CD4-positive, alpha-beta T cell treated with Interleukin-6 at 100 ng/mL for 8 hours (primary cell): ENCODE measurements around the gene STK11IP.

ENCODE experiments used
- DNase-seq: peaks from one replicate; pipeline ENCODE4 v3.0.0-alpha.2; 2020; ENCODE audit warnings: mixed read lengths, low spot score

STK11IP gene

DNA sequence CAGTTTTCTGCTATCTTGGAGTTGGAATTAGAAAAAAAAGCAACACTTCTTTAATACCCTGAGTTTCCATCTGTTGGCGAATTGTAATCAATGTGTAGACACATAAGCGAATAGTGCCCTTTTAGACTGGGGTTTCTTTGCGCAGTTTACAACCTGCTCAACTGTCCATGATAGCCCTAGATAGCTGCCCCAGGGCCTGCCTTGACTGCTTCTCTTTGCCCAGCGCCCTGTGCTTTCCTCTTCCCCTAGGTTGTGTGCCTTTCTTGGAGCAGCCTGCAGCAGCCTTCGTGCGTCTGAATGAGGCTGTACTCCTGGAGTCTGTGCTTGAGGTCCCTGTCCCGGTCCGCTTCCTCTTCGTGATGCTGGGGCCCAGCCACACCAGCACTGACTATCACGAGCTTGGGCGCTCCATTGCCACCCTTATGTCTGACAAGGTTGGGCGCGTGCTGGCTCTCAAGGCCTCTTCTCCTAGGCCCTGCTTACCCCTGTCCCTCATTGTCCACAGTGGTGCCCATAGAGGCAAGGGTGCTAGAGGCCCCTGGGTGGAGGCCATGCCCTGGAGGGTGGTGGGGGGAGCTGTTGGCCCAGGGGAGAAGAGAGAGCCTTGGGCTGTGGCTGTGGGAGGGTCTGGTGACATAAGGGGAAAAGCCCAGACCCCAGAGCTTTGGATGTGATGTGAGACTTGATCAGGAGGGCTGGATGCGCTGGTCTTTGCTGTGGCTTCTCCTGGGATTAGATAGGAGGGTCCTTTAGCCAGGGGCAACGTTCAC is 36.7 kb downstream of the STK11IP start:
- DNase-seq: no peak

DNA sequence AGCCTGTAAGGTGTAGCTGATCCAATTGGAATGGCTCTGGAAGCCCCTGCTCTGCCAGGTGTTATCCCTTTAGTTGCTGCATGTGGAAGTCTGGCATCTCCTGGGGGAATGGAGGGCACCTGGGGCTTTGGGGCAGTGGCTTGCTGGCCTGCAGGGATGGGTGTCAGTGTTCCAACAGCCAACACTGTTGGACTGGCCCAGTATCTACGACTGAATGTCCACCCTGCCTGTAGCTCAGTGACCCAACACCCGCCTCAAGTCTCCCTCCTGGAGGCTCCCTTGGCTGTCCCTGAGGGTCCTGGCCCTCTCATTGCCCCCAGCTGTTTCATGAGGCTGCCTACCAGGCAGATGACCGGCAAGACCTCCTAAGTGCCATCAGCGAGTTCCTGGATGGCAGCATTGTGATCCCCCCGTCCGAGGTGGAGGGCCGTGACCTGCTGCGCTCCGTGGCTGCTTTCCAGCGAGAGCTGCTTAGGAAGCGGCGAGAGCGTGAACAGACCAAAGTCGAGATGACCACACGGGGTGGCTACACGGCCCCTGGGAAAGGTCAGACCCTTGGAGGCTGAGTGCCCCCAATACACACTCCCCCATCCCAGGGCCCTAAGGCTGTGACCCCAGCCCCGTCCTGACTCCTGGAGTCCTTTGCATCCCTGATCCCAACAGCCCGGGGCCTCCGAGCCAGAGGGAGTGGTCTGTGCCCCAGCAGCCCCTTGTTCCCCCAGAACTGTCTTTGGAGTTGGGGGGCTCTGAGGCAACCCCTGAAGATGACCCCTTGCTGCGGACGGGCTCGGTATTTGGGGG is 37.5 kb downstream of the STK11IP start:
- no peak for DNase-seq

DNA sequence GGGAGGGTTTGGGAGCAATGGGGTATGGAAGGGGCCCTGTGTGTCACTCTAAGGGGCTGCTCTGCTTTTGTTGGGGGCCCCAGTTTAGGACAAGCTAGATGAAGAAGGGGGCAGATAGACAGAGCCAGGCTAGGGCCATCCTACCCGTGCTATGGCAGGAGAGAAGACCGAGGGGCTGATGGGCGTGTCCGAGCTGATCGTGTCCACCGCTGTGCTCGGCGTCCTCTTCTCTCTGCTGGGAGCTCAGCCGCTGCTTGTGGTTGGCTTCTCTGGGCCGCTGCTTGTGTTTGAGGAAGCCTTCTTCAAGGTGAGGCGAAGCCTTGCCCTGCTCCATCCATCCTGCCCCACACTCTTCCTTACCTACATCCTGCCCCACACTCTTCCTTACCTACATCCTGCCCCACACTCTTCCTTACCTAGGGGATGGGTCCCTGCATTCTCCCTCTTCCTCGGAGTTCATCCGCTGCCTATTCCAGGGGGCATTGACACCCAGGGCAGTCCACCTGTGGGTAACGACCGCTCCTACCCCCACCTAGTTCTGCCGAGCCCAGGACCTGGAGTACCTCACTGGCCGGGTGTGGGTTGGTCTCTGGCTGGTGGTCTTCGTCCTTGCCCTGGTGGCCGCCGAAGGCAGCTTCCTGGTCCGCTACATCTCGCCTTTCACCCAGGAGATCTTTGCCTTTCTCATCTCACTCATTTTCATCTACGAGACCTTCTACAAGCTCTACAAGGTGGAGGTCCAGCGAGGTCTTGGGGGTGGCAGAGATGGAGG is 38.7 kb downstream of the STK11IP start:
- no peak for DNase-seq

DNA sequence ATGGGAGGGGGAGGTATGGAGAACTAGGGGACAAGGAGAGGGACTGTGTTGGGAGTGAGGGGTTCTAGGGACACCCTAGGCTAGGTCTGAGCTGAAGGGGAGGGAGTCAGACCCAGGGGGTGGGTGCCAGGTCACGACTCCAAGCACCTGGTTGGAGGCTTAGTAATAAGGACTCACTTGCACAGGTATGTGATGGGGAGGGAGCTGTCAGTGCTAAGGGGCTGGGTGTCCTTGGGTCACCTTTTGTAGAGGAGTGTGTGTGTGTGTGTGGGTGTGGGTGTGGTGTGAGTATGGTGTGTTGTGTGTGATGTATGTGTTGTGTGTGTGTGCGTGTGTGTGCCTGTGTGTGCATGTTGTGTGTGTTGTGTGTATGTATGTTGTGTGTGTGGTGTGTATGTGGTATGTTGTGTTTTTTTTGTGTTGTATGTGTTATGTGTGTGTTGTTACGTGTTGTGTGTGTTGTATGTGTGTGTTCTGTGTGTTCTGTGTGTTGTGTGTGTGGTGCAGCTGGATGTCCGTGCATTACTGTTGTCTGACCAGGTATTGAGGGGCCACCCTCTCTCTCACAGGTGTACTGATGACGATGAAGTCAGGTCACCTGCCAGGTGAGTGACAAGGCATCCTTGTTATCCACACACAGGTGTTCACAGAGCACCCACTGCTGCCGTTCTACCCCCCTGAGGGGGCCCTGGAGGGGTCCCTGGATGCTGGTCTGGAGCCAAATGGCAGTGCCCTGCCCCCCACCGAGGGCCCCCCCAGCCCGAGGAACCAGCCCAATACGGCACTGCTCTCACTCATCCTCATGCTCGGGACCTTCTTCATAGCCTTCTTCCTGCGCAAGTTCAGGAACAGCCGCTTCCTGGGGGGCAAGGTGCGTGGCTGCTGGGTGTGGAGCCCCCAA is 39.5 kb downstream of the STK11IP start:
- DNase-seq: no peak

DNA sequence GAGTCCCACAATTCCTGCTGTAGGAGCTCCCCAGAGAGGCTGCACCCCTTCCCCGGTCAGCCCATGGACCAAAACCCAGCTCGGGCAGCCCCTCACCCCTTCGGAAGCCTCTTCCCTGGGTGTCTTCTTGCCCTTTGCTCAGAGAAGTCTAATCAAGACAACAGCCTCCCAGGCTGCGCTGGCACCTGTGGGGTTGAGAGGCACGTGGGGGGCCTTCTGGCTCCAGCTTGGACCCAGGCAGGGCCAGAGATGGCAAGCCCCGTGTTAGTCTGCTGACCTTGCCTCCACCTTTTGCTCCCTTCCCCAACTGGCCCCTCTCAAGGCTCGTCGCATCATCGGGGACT is 40.2 kb downstream of the STK11IP start:
- DNase-seq: no peak

DNA sequence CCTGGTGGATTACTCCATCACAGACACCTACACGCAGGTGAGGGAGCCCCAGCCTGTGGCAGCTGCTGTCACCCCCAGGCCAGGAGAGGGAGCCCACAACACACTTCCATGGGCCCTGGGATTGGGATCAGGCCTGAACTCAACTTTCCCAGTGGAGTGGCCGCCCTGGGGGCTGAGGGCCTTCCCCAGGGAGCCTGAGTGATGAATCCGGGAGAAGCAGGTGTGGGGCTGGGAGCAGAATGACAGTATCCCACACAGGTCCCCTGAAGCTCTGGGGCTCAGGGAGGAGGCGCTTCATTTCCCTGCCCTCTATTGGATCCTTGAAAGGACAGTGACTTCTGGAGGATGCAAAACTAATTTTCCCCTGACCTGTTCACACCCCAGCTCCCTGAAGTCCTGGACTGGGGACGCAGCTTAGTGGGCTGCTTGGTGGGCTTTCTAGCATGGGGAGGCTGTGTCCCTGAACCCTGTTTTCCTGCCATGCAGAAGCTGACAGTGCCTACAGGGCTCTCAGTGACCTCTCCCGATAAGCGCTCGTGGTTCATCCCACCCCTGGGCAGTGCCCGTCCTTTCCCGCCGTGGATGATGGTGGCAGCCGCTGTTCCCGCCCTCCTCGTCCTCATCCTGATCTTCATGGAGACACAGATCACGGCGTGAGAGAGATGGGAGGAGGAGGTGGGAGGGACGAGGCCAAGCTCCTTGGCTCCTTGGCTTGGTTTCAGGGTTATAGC is 40.7 kb downstream of the STK11IP start:
- no peak for DNase-seq

DNA sequence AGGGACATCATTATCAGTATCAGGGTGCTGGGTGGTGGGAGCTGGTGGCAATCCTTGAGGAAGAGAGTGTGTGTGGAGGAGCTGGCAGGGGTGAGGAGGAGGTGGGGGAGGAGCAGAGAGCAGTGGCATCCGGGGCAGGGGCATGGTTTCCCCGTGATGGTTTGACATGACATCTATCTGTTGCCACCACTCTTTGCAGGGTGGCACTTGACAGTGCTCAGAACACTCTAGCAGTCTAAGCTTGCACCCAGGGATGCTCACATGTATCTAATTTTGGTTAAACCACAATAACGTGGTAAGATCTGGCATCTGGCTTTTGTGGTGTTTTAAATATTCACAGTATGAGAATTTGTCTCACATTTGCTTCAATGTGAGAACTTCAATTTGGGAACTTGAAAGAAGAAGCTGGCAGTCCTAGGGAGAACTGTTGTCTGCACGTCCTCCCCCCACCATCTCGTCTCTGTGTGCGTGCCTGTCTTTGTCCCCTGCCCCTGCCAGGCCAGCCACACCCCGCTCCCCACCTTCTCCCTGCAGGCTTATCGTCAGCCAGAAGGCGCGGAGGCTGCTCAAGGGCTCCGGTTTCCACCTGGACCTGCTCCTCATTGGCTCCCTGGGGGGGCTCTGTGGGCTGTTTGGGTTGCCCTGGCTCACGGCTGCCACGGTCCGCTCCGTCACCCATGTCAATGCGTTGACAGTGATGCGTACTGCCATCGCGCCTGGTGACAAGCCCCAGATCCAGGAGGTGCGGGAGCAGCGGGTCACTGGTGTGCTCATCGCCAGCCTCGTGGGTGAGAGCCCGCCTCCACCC is 41.5 kb downstream of the STK11IP start:
- DNase-seq: no peak

DNA sequence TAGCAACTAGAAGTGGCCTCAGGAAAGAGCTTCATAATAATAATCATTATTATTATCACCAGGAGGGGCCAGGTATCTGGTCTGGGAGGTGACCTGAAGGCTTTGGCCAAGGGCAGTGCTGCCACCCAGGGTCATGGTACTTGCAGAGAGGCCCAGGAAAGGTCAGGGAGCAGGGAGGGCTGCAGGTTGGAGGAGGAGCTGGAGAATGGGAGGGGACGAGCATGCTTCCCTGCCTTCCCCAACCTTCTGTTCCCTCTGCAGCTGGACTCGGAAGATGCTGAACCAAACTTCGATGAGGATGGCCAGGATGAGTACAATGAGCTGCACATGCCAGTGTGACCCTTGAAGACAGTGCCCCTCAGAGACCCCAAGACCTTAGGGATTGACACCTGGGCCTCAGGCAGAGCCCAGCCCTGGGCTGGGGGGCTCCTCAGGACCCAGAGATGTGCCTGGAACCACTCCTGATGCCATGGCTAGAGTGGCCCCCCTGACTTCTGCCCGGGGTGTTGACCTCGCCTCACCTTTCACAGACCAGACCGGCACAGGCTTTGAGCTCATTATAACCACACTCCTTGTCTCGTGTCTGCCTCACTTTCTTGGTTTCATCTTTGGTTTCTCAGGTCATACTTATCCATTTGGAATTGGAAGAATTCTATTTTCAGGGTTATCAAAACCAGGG is 43.9 kb downstream of the STK11IP start:
- no peak for DNase-seq

DNA sequence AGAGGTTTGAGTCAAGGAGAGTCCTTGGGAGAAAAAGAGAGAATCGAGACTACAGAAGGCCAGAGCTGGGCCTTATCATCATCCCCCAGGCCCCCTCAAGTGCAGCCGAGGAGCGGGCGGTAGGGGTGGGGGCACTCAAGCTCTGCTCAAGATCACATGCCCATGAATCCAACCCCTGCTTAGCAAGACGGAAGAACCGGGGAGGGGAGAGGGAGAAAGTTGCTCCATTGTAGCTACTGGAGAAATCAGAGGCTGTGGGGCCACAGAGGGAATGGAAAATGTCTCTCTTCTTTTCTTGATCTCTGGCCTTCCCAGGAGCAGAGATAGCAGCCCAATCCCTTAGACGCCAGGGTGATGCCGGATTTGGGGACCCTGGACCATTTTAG is 44.4 kb downstream of the STK11IP start:
- DNase-seq: no peak

DNA sequence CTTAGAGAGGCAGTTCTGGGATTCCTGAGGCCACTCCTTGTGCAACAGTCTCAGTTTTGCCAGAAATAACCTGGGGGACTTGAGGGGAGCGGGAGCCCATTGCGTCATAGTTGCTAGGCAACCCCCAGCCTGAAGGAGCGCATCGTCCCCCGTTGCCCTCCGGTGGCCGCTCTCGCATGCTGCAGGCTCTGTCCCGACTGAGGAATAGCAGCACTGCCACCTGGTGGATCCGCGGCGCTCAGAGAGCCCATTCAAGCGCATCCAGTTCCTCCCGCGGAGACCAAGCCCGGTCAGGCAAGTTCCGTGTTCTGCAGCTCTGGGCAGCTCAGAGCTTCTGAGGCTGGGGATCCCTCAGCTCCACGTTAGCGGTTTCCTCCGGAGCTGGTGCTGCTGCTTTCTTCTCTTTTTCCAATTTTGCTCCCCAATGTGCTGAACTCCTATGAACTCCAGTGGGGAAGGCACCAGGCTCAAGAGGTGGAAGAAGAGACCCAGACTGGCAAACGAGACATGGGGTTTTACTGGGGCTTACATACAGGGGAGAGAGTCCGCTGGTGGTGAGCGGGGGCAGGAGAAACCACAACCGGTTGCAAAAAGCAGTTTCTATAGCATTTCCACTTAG is 44.9 kb downstream of the STK11IP start:
- peak; percentile 84 for DNase-seq

DNA sequence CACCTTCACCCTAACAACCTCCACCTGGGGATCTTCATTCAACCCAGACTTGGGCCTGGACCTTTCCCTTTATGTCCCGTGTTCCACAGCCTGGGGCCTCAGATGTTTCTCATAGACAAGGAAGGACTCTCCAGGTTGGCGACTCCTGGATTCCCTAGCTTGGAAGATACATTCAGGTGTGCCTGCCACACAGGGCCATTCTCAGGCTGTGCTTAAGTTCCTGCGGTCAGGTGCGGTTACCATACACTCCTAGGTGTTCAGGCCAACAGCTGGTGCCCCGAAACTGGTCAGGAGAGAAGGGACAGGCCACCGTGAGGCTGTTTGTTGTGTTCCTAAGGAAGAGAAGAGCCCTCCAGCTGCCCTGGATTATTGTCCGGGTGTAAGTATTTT is 45.4 kb downstream of the STK11IP start:
- DNase-seq: no peak

DNA sequence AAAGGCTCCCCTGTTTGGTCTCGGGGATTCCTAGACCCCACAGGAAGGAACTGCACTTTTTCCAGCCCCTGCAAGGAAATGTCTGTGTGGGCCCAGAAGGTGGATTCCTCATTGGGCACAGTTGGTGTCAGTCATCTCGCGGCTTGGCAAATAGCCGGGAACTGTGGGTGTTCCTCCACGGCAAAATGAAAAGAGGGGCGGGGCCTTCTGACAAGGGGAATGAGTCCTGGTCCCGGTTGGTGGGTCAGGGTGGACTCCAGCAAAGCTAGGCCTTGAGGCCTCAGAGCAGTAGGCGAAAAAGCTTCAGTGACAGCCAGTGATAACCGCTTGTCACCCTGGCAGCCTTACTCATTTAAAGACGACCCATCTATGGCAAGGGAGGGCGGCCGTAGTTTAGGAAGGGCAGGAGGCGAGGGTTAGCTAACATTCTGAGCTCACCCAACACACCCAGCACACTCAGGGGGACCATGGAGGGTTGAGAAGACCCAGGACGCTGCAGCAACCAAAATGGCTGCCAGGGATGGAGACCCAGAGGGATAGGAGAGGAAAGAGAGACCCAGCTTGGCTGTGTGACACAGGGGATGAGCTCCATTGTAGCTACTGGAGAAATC is 46.2 kb downstream of the STK11IP start:
- DNase-seq: no peak

DNA sequence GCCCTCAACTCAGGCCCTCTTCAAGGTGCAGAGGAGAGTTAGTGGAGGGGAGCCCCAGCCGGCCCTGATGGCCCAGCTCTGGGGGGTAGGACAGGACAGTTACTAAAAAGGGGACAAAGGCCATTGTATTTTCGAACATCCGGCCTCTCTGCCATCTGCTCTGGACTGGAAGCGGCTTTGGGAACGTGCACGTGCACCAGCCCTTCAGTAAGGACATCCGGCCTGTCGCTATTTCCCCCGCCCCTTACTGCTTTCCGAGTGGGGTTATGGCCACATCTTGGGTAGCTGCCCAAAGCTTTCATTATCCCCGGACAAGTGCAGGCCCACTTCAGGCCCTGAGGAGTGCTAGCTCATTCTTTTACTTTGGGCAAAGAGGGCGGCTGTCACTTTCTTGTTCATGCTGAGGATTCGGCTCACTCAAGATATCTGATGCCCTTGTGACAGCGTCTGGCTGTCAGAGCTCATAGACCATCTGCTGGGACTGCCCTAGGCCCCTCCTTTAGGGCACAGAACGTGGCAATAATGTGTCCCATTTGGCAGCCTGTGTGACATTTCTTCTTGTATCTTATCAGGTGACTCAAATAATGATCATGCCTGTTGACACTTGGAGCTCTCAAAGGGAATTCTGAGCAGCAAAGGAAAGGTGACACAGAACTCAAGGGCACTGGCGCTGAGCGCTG is 47.3 kb downstream of the STK11IP start:
- no peak for DNase-seq

DNA sequence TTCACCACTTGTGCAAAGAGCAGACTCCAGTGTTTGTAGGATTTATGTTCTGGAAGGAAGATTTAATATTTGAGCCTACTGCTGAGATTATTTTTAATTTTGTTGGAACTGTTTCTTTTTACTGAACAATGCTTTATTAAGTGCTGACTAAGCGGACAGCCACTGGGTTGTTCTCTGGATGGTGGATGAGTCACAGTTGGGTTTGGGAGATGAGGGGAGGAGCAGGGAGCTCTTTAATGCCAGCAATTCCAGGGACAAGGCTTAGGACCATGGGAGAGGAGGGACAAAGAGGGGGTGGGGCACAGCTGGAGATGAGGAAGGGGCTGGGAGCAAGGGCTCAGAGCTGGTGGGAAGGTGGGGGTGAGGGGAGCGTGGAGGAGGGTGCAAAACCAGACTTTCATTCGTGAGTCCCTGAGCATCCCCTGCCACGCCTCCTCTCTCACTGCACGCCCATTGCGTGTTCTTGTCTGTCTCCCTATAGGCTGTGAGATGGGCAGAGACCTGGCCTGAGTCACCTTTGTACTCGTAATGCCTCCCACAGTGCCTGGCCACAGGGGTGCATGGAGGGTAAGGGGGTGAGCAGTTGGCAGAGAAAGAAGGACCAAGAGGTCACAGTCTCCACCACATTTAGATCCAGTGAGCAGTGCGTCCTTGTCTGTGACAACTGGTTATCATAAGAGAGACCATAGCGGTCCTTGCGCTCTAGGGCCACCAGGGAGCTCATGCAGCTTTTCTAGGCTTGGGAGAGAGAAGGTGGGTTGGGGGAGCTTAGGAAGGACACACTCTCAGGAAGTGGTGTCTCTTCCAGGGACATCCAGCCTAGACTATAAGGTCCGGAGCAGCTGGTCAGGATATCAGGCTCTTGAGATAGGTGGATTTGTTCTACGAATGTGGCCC is 48.2 kb downstream of the STK11IP start:
- no peak for DNase-seq

DNA sequence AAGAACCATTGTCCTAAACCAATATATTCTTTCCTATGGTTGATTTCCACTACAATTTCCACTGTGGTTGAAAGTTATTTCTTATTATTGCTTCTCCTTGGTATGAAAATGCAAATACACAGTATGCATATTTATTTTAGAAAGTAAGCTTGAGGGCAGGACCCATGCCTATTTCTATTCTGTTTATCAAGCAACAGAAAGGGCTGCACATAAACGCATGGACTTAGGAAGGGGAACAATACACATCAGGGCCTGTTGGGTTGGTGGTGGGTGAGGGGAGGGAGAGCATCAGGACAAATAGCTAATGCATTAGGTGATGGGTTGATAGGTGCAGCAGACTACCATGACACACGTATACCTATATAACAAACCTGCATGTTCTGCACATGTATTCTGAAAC is 50.5 kb downstream of the STK11IP start:
- no peak for DNase-seq

DNA sequence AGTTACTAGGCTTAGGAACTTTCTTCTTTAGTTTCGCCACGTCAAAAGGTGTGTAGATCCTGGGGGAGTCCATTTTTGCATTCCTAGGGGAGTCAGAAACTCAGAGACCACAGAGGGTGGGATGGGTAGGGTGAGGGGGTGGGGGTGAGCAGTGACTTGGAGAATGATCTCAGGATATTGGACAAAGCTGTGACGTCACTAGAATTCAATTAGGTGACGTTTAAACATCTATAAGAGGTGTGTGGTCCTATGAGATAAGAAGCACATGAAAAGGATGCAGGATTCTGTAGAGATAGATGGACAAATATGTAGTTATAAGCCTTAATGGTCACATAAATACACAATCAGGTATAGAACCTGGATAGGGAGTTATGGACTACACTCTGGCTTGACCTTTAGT is 51.3 kb downstream of the STK11IP start:
- no peak for DNase-seq
